ENCODE measurements around the gene CCDC102B.
"Not testable (repeated sequence)": the region's sequence is repeated elsewhere in the genome, so short reads cannot be mapped to it uniquely, and the experiment has no call there.

Gene CCDC102B

DNA sequence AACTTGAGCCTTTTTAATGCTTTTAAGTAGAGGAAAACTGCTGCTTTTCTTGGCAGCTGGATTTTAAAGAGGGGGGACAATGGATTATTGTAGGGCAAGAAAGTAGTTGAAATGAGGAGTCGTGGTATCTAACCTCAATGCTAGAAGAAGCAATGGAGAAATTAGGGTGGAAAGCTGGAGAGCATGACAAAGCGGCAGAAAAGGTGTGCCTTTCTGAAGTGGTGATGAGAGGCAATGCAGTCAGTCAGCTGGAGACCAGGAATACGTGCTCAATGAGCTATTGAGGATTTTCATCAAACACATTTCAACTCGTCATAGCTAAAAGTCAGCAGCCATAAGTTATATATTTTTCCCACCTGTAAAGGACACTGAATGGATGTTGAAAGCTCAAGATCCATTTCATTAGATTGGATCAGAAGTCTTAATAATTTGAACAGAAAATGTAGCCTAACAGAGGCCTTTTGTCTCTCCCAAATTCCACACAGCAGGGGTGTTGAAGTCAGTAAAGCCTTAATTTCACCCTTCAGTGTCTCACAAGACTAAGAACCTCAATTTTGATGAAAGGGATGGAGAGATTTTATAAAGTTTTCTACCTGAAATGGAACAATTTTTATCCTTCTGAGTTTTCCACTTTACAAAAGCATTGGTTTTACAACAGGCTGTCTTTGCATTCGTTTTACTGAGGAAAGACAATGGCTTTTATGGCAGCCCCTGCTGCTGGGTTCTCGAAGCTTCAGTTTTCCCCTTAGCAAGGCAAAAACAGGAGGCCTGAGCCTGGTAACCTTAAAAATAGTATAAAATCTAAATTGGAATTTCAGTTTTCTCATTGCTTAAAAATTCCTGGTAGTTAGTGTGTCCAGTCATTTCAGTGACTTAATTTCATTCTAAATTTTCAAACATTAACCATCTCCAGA lies 131.1 kb downstream of the CCDC102B start:
- Histone ChIP-seq H3K4me3 (ENCODE audit: low read length in 2 of 2) (no peak overlapping the region), H3K27ac (ENCODE audit: low read depth in 2 of 2, low read length in 2 of 2) (no peak overlapping the region), H3K27me3 (ENCODE audit: control insufficient read depth in 2 of 2, insufficient read depth in 2 of 2, low read length in 2 of 2) (no peaks in the 10 kb centered on the region), H3K9me3 (ENCODE audit: control insufficient read depth in 2 of 2, low read length in 2 of 2) (no peaks in the 10 kb centered on the region), H3K9ac (ENCODE audit: low read depth in 1 of 2, low read length in 2 of 2) (no peak overlapping the region), H3K36me3 (ENCODE audit: control insufficient read depth in 2 of 2, insufficient read depth in 2 of 2, low read length in 2 of 2) (no peaks in the 10 kb centered on the region), H3K4me1 (ENCODE audit: control insufficient read depth in 2 of 2, insufficient read depth in 2 of 2, low read length in 2 of 2) (no peaks in the 10 kb centered on the region)

DNA sequence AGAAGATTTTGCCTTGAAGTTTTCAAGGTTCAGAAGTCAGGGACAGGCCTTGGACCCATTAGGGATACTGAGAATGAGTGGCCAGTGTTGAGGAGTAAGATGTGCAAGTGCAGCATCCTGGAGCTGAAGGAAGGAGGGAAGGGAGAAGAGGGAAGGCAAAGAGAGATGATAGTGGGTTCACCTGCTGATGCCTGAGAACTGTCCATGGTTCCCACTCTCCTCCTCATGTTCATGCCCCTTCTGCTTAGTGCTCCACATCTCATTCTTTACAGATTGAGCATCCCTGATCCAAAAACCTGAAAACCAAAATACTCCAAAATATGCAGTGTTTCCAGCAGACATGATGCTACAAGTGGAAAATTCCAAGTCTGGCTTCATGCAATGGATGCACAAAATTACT lies 137.8 kb downstream of the CCDC102B start:
- no peaks in the 10 kb centered on the region for H3K9me3 ChIP-seq (ENCODE audit: control insufficient read depth in 2 of 2, low read length in 2 of 2)
- no peaks in the 10 kb centered on the region for H3K27me3 ChIP-seq (ENCODE audit: control insufficient read depth in 2 of 2, insufficient read depth in 2 of 2, low read length in 2 of 2)
- no peak overlapping the region for H3K4me3 ChIP-seq (ENCODE audit: low read length in 2 of 2)
- no peaks in the 10 kb centered on the region for H3K36me3 ChIP-seq (ENCODE audit: control insufficient read depth in 2 of 2, insufficient read depth in 2 of 2, low read length in 2 of 2)
- H3K4me1 ChIP-seq (ENCODE audit: control insufficient read depth in 2 of 2, insufficient read depth in 2 of 2, low read length in 2 of 2) = no peaks in the 10 kb centered on the region
- H3K27ac ChIP-seq (ENCODE audit: low read depth in 2 of 2, low read length in 2 of 2) = no peak overlapping the region
- H3K9ac ChIP-seq (ENCODE audit: low read depth in 1 of 2, low read length in 2 of 2) = no peak overlapping the region

DNA sequence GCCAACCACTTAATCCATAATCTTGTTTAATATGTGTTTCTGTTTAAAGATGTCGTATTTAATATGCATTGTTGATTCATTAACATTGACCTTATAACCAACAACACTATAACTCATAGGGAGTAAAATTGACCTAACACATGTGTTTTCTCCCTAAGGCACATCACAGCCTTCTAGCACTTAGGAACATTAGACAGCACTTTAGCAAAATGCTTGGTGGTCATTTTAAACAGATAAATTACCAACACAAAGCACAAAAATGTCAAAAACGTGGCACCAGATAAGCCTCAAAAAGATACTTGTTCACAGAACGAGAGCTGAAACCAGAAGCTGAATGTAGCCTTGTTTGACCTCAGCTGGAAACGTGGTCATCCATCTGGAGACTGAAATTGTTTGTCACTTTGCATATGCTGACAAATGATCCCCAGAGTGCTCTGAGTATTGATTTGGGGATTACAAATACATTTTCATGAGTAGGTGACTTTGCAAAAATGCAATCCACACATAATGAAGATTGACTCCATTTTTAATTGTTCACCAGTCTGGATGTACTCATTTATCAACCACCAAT lies 139.2 kb downstream of the CCDC102B start:
- Histone ChIP-seq H3K4me1 (ENCODE audit: control insufficient read depth in 2 of 2, insufficient read depth in 2 of 2, low read length in 2 of 2) (no peaks in the 10 kb centered on the region), H3K27me3 (ENCODE audit: control insufficient read depth in 2 of 2, insufficient read depth in 2 of 2, low read length in 2 of 2) (no peaks in the 10 kb centered on the region), H3K9me3 (ENCODE audit: control insufficient read depth in 2 of 2, low read length in 2 of 2) (no peaks in the 10 kb centered on the region), H3K9ac (ENCODE audit: low read depth in 1 of 2, low read length in 2 of 2) (no peak overlapping the region), H3K36me3 (ENCODE audit: control insufficient read depth in 2 of 2, insufficient read depth in 2 of 2, low read length in 2 of 2) (no peaks in the 10 kb centered on the region), H3K4me3 (ENCODE audit: low read length in 2 of 2) (no peak overlapping the region), H3K27ac (ENCODE audit: low read depth in 2 of 2, low read length in 2 of 2) (no peak overlapping the region)

DNA sequence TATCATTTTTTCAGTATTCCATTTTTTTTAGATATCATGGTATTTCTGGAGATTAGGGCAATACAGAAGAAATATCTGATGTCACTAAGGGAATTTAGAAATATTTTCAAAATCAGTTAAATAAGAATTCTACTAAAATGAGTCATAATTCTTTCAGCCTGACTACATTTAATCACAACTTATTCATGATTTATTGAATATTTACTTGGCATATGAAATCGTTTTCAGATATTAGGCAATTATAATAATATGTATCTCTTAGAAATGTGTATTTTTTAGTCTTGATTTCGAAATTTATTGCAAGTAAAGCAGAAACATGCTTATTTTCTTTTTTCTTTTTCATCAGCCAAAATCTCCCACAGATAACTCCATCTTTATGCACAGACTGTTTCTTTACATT lies 142.2 kb downstream of the CCDC102B start:
- no peak overlapping the region for H3K27ac ChIP-seq (ENCODE audit: low read depth in 2 of 2, low read length in 2 of 2)
- H3K27me3 ChIP-seq (ENCODE audit: control insufficient read depth in 2 of 2, insufficient read depth in 2 of 2, low read length in 2 of 2) = no peaks in the 10 kb centered on the region
- H3K9ac ChIP-seq (ENCODE audit: low read depth in 1 of 2, low read length in 2 of 2) = no peak overlapping the region
- no peaks in the 10 kb centered on the region for H3K36me3 ChIP-seq (ENCODE audit: control insufficient read depth in 2 of 2, insufficient read depth in 2 of 2, low read length in 2 of 2)
- H3K4me3 ChIP-seq (ENCODE audit: low read length in 2 of 2) = no peak overlapping the region
- no peaks in the 10 kb centered on the region for H3K9me3 ChIP-seq (ENCODE audit: control insufficient read depth in 2 of 2, low read length in 2 of 2)
- no peaks in the 10 kb centered on the region for H3K4me1 ChIP-seq (ENCODE audit: control insufficient read depth in 2 of 2, insufficient read depth in 2 of 2, low read length in 2 of 2)

DNA sequence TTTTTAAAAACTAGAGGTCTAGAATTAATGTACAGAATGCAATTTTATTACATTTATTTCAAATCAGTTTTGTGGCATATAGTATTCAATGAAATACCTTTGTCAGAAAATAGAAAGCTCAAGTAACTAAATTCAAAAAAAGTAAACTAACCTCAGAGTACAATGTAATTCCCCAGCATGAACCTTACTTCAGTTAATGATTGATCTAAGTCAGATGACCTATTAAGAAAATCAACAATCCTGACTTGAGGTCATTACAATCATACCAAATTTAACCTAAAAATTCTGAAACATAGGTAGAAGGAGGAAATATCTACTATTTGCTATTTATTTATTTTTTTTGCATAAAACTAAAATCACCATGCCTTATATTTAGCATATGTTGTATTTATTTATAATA lies 142.9 kb downstream of the CCDC102B start:
- Histone ChIP-seq H3K9ac (ENCODE audit: low read depth in 1 of 2, low read length in 2 of 2) (no peak overlapping the region), H3K9me3 (ENCODE audit: control insufficient read depth in 2 of 2, low read length in 2 of 2) (no peaks in the 10 kb centered on the region), H3K36me3 (ENCODE audit: control insufficient read depth in 2 of 2, insufficient read depth in 2 of 2, low read length in 2 of 2) (no peaks in the 10 kb centered on the region), H3K27me3 (ENCODE audit: control insufficient read depth in 2 of 2, insufficient read depth in 2 of 2, low read length in 2 of 2) (no peaks in the 10 kb centered on the region), H3K4me1 (ENCODE audit: control insufficient read depth in 2 of 2, insufficient read depth in 2 of 2, low read length in 2 of 2) (no peaks in the 10 kb centered on the region), H3K4me3 (ENCODE audit: low read length in 2 of 2) (no peak overlapping the region), H3K27ac (ENCODE audit: low read depth in 2 of 2, low read length in 2 of 2) (no peak overlapping the region)

DNA sequence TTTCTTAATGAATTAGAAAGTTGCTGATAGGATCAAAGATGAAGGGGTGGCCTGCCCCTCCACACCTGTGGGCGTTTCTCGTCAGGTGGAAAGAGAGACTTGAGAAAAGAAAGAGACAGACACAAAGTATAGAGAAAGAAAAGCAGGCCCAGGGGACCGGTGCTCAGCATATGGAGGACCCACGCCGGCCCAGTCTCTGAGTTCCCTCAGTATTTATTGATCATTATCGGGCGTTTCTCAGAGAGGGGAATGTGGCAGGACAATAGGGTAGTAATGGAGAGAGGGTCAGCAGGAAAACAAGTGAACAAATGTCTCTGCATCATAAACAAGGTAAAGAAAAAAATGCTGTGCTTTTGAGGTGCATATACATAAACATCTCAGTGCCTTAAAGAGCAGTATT lies 144.3 kb downstream of the CCDC102B start:
- Histone ChIP-seq H3K36me3 (ENCODE audit: control insufficient read depth in 2 of 2, insufficient read depth in 2 of 2, low read length in 2 of 2) (no peaks in the 10 kb centered on the region), H3K9ac (ENCODE audit: low read depth in 1 of 2, low read length in 2 of 2) (no peak overlapping the region), H3K9me3 (ENCODE audit: control insufficient read depth in 2 of 2, low read length in 2 of 2) (no peaks in the 10 kb centered on the region), H3K27ac (ENCODE audit: low read depth in 2 of 2, low read length in 2 of 2) (no peak overlapping the region), H3K4me1 (ENCODE audit: control insufficient read depth in 2 of 2, insufficient read depth in 2 of 2, low read length in 2 of 2) (no peaks in the 10 kb centered on the region), H3K27me3 (ENCODE audit: control insufficient read depth in 2 of 2, insufficient read depth in 2 of 2, low read length in 2 of 2) (no peaks in the 10 kb centered on the region), H3K4me3 (ENCODE audit: low read length in 2 of 2) (no peak overlapping the region)

DNA sequence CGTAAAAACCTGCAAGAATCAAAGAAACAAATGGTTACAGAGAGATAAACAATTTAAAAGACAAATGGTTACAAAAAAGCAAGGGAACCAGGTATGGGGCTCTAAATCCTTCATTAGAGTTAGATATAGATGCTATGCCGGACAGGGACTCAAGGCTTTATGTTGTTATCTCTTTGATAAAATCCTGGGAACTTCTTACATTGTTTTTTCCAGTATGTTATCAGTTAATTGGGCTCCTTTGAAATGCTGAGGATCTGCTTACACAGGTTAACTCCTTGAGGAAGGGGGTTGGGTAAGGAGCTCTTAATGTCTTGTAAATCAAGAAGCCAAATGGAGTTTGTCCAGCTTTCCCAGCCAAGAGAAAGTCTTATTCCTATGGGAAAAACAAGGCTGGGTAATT lies 146.0 kb downstream of the CCDC102B start:
- H3K4me3 ChIP-seq (ENCODE audit: low read length in 2 of 2); H3K27ac ChIP-seq (ENCODE audit: low read depth in 2 of 2, low read length in 2 of 2); H3K9ac ChIP-seq (ENCODE audit: low read depth in 1 of 2, low read length in 2 of 2); H3K36me3 ChIP-seq (ENCODE audit: control insufficient read depth in 2 of 2, insufficient read depth in 2 of 2, low read length in 2 of 2); H3K4me1 ChIP-seq (ENCODE audit: control insufficient read depth in 2 of 2, insufficient read depth in 2 of 2, low read length in 2 of 2); H3K27me3 ChIP-seq (ENCODE audit: control insufficient read depth in 2 of 2, insufficient read depth in 2 of 2, low read length in 2 of 2); H3K9me3 ChIP-seq (ENCODE audit: control insufficient read depth in 2 of 2, low read length in 2 of 2): not testable (repeated sequence)

DNA sequence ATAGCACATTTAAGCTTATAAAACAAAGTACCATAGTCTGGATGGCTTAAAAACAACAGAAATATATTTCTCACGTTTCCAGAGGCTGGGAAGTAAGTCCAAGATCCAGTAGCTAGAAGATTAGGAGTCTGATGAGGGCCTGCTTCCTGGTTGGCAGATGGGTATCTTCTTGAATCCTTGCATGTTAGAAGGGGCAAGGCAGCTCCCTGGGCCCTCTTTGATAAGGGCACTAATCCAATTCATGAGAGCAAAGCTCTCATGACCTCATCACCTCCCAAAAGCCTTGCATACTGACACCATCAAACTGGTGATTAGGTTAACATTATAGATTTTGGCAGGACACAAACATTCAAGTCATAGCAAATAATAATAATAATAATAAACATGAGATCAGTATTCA lies 146.4 kb downstream of the CCDC102B start:
- Histone ChIP-seq H3K9ac (ENCODE audit: low read depth in 1 of 2, low read length in 2 of 2) (no peak overlapping the region), H3K27me3 (ENCODE audit: control insufficient read depth in 2 of 2, insufficient read depth in 2 of 2, low read length in 2 of 2) (no peaks in the 10 kb centered on the region), H3K27ac (ENCODE audit: low read depth in 2 of 2, low read length in 2 of 2) (no peak overlapping the region), H3K9me3 (ENCODE audit: control insufficient read depth in 2 of 2, low read length in 2 of 2) (no peaks in the 10 kb centered on the region), H3K4me3 (ENCODE audit: low read length in 2 of 2) (no peak overlapping the region), H3K36me3 (ENCODE audit: control insufficient read depth in 2 of 2, insufficient read depth in 2 of 2, low read length in 2 of 2) (no peaks in the 10 kb centered on the region), H3K4me1 (ENCODE audit: control insufficient read depth in 2 of 2, insufficient read depth in 2 of 2, low read length in 2 of 2) (no peaks in the 10 kb centered on the region)

DNA sequence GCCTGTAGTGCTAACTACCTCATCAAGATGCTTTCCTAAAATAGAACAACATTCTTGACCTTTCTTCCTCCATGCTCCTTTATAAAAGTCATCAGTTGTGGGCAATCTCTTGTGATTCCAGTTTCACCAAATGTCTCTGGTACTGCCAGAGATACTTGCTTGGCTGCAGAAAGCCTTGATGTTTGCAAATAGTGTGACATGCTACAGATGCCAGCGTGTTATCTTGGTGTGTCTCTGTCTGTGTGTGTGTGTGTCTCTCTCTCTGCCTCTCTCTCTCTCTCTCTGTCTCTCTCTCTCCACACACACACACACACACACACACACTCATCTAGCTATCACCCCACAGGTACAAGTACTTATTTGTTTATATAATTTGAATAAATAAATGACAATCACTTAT lies 146.9 kb downstream of the CCDC102B start:
- H3K9me3 ChIP-seq (ENCODE audit: control insufficient read depth in 2 of 2, low read length in 2 of 2) = no peaks in the 10 kb centered on the region
- no peaks in the 10 kb centered on the region for H3K27me3 ChIP-seq (ENCODE audit: control insufficient read depth in 2 of 2, insufficient read depth in 2 of 2, low read length in 2 of 2)
- H3K36me3 ChIP-seq (ENCODE audit: control insufficient read depth in 2 of 2, insufficient read depth in 2 of 2, low read length in 2 of 2) = no peaks in the 10 kb centered on the region
- no peak overlapping the region for H3K9ac ChIP-seq (ENCODE audit: low read depth in 1 of 2, low read length in 2 of 2)
- no peak overlapping the region for H3K27ac ChIP-seq (ENCODE audit: low read depth in 2 of 2, low read length in 2 of 2)
- H3K4me3 ChIP-seq (ENCODE audit: low read length in 2 of 2) = no peak overlapping the region
- no peaks in the 10 kb centered on the region for H3K4me1 ChIP-seq (ENCODE audit: control insufficient read depth in 2 of 2, insufficient read depth in 2 of 2, low read length in 2 of 2)

DNA sequence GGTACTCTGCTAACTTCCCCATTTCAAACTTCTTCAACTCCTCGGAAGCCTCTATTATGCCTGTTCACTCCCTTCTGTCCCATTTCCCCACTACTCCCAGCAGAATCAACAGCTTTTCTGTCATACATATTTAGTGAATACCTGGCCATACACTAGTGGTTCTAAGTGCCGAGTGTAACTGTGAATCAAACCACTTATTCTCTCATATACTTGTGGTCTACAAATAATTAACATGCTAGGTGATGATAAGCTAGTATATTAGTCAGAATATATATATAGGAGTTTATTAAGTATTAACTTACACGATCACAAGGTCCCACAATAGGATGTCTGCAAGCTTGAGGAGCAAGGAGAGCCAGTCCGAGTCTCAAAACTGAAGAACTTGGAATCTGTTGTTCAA lies 150.7 kb downstream of the CCDC102B start:
- no peak overlapping the region for H3K9ac ChIP-seq (ENCODE audit: low read depth in 1 of 2, low read length in 2 of 2)
- H3K27ac ChIP-seq (ENCODE audit: low read depth in 2 of 2, low read length in 2 of 2) = no peak overlapping the region
- H3K4me3 ChIP-seq (ENCODE audit: low read length in 2 of 2) = no peak overlapping the region
- no peaks in the 10 kb centered on the region for H3K9me3 ChIP-seq (ENCODE audit: control insufficient read depth in 2 of 2, low read length in 2 of 2)
- H3K36me3 ChIP-seq (ENCODE audit: control insufficient read depth in 2 of 2, insufficient read depth in 2 of 2, low read length in 2 of 2) = no peaks in the 10 kb centered on the region
- H3K4me1 ChIP-seq (ENCODE audit: control insufficient read depth in 2 of 2, insufficient read depth in 2 of 2, low read length in 2 of 2) = no peaks in the 10 kb centered on the region
- no peaks in the 10 kb centered on the region for H3K27me3 ChIP-seq (ENCODE audit: control insufficient read depth in 2 of 2, insufficient read depth in 2 of 2, low read length in 2 of 2)
